NCI-H1694 (cell line): ENCODE results near the gene H2AZ2.
"Not testable (repeated sequence)": the region's sequence is repeated elsewhere in the genome, so short reads cannot be mapped to it uniquely, and the experiment has no call there.

Source experiments
- DNase-seq: peaks from one replicate; lab custom pipeline; 2025; lab: John Stamatoyannopoulos, UW

H2AZ2 gene

DNA sequence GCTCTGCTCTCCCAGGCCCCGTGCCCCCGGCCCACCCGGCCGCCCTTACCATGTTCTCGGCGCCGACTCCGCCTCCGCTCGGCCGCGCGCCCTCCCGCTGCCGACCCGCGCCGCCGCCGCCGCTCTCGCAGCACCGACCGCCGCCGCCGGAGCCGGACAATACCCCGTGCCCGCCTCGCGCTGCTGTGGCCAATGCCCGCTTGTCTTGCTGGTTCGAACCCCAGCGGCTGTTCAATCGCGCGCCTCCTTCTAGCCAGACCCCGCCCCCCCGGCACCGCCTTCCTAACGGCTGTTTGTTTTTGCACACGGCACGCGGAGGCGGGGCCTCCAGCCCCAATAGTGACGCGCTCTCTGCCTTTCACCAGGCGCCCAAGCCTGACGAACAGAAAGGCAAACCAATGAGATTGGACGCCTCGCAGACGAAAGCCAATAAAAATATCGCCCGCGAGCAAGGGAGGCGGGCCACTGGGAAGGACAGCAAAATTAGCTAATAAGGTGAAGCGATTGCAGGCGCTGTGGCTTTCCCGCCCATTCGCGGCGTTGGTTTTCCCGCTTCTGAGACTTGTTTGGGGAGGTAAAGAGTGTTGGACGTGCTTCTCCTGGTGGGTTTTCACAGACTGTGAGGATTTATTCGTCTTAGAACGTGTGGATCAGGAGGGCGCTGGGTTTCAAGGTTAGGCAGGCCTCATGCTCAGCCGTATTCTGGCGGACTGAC lies at the start of gene H2AZ2:
TSS of gene H2AZ2 (minus strand) at position 168 of the 715 bp plus-strand sequence. CDS start at position 52, 116 bp downstream.
- DNase-seq, result peak; percentile 99

- DNase-seq, result no peak
Observed at GRCh38 chr7:44897309-44897708, 49.4 kb upstream of the H2AZ2 start.

GRCh38 chr7:44894888-44895580 lies 47.1 kb upstream of the H2AZ2 start:
- DNase-seq, result no peak

DNA sequence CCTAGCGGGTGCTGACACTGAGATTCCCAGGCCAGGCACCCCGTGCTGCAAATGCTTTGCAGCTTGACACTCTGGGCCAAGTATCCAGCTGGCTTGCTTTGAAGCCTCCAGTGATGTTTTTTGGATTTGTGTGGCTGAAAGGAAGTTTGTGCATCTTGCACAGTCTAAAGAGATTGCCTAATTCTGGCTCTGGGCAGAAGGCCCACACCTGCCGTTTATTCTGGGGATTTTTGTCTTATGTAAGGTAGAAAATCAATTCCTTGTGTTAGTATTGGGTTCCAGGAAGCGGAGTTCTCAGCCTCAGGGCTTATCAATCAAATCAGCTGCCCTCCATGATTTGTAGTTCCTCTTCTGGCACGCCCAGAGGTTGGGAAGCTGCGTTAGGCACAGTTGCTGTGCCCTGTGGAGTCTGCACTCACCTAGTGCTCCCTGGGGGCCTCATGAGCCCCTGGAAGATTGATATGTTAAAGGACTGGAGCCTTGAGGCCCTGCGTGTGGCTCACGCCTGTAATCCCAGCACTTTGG lies 45.9 kb upstream of the H2AZ2 start:
- DNase-seq, result no peak

GRCh38 chr7:44891791-44892190 lies 43.9 kb upstream of the H2AZ2 start:
- DNase-seq, result no peak

GRCh38 chr7:44891372-44891771 lies 43.5 kb upstream of the H2AZ2 start:
- no peak for DNase-seq

GRCh38 chr7:44889086-44889781 lies 41.3 kb upstream of the H2AZ2 start:
- no peak for DNase-seq

DNA sequence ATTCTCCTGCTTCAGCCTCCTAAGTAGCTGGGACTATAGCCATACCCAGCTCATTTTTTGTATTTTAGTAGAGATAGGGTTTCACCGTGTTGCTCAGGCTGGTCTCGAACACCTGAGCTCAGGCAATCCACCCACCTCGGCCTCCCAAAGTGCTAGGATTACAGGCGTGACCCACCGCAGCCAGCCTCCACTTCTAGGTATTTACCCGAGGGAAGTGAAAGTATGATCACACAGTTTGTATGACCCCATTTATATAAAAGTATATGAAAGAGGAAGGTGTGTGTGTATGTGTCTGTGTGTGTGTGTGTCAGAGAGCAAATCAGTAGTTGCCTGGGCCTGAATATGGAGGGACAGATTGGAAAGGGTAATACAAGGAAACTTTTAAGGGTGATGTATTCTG lies 39.4 kb upstream of the H2AZ2 start:
- DNase-seq, result no peak

- DNase-seq, result peak; percentile 73
Observed at GRCh38 chr7:44885394-44886317, 37.8 kb upstream of the H2AZ2 start, which contains the start of gene PURB. TSS of gene PURB (minus strand) at chr7:44885530. CDS start at chr7:44885348, 182 bp downstream.

- DNase-seq, result peak; percentile 12
Observed at GRCh38 chr7:44884621-44885393, 36.9 kb upstream of the H2AZ2 start.

- no peak for DNase-seq
Observed at GRCh38 chr7:44883961-44884620, 36.2 kb upstream of the H2AZ2 start.

- no peak for DNase-seq
Observed at GRCh38 chr7:44882899-44883298, 35.0 kb upstream of the H2AZ2 start.

GRCh38 chr7:44881610-44882009 lies 33.7 kb upstream of the H2AZ2 start:
- DNase-seq, result no peak

DNA sequence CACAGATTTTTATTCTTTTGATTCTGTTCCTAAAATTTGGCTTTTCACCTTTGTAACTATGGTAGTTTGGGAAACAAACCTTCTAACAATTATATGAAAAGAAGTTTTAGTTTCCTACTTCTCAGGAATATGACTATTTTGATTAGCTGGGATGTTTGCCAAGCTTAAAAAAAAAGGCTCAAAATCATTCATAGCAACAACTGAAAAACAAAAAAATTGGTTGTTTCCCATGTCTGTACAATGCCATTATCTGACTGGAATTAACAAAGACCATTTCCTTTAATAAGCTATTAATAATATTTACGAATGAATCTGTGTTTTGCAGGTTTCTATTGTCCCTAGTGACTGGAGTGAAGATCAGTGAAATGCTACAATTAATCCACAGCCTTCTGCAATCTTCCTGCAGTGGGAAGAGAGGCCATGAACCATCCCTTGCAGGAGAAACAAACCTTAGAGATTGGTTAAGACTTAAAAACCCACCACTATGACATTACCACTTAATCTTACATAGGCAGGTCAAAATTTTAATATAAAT lies 33.2 kb upstream of the H2AZ2 start:
- no peak for DNase-seq

GRCh38 chr7:44880317-44881018 lies 32.6 kb upstream of the H2AZ2 start:
- no peak for DNase-seq

GRCh38 chr7:44876393-44876792 lies 28.5 kb upstream of the H2AZ2 start:
- DNase-seq, result no peak

GRCh38 chr7:44875241-44875640 lies 27.4 kb upstream of the H2AZ2 start:
- DNase-seq, result no peak

GRCh38 chr7:44872787-44873186 lies 24.9 kb upstream of the H2AZ2 start:
- DNase-seq, result no peak

- DNase-seq, result not testable (repeated sequence)
Observed at GRCh38 chr7:44871918-44872317, 24.0 kb upstream of the H2AZ2 start.
